Stimulated activated naive CD8-positive, alpha-beta T cell treated with anti-CD3 and anti-CD28 coated beads, Interleukin-15, amount 100 ng/mL, for 72 hours (primary cell): ENCODE measurements around the gene TGFBR3L.

Experiments
- ATAC-seq: fragments of 150-1000 bp; cut with Tn5 transposase; 2 replicates; pipeline ENCODE4 v1.10.0; 2021; ENCODE audit warnings: mild to moderate bottlenecking, moderate library complexity
- DNase-seq, 2 donors: peaks; one replicate each; pipeline ENCODE4 v3.0.0; 2021 to 2022
- H3K27ac Mint-ChIP-seq, 2 donors: one replicate each; pipeline ENCODE4 v1.8.0; 2022; ENCODE audit warnings: mild to moderate bottlenecking in 2 of 2, mixed read lengths in 2 of 2, moderate library complexity in 2 of 2
- H3K27me3 Mint-ChIP-seq: one replicate; pipeline ENCODE4 v1.8.0; 2022; ENCODE audit warnings: mixed read lengths
- H3K4me1 Mint-ChIP-seq: one replicate; pipeline ENCODE4 v1.8.0; 2022; ENCODE audit warnings: mild to moderate bottlenecking, mixed read lengths
- H3K4me3 Mint-ChIP-seq, 2 donors: one replicate each; pipeline ENCODE4 v1.8.0; 2022; ENCODE audit warnings: mild to moderate bottlenecking in 2 of 2, mixed read lengths in 2 of 2, moderate library complexity in 1 of 2
- H3K9me3 Mint-ChIP-seq, 2 donors: one replicate each; pipeline ENCODE4 v1.8.0; 2022; ENCODE audit warnings: mixed read lengths in 2 of 2

TGFBR3L gene

GRCh38 chr19:7914598-7915045 is at the start of gene TGFBR3L:
Gene TGFBR3L (plus strand): TSS chr19:7914830.
- DNase-seq: no peak
- Mint-ChIP-seq H3K4me1 (peaks cover 40% of the 10 kb centered on the region), H3K27me3 (peaks cover 48% of the 10 kb centered on the region), H3K27ac (no peak within 1 kb of the TSS), H3K4me3 (peak within 1 kb of the TSS; percentile 68 to 77), H3K9me3 (no peaks in the 10 kb centered on the region)
- ATAC-seq: no peak

DNA sequence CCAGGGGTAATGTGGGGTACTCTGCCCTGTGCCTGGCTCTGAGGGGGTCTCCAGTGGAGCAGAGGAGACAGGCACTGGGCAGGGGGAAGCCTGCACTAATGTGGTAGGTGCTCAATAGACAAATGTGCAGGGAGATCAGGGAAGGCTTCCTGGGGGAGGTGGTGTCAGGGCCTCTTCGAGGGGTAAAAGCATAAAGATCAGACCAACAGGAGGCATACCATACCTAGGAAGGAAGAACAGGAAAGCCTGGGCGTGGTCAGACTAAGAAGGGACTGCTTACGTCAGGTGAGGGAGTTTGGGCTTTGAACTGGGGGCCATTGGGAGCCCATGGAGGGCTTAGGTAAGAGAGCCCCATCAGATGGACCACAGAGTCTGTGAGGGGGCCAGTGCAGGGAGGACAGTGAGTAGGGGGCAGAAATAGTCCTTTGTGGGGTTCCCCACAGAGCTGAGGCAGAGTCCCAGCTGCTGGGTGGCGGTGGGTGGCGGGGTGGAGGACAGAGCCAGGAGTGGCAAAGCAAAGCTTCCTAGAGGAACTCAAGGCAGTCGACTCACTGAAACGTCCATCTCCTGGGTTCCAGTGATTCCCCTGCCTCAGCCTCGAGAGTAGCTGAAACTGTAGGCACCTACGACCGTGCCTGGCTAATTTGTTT is 49.2 kb upstream of the TGFBR3L start:
- Mint-ChIP-seq H3K27ac (peak overlapping the region in 1 of 2 donors; percentile 83), H3K4me1 (peaks cover 60% of the 10 kb centered on the region), H3K9me3 (no peaks in the 10 kb centered on the region), H3K27me3 (peaks cover 67% of the 10 kb centered on the region), H3K4me3 (peak overlapping the region in 1 of 2 donors; percentile 14)
- DNase-seq (no peak), ATAC-seq (no peak)

- Mint-ChIP-seq H3K9me3 (no peaks in the 10 kb centered on the region), H3K4me3 (no peak overlapping the region), H3K4me1 (peaks cover 64% of the 10 kb centered on the region), H3K27me3 (peaks cover 63% of the 10 kb centered on the region), H3K27ac (no peak overlapping the region)
- ATAC-seq (no peak), DNase-seq (no peak)
Measured at GRCh38 chr19:7866399-7867091, 48.1 kb upstream of the TGFBR3L start.

GRCh38 chr19:7867092-7867844 is 47.4 kb upstream of the TGFBR3L start:
- no peak for ATAC-seq
- Mint-ChIP-seq H3K4me3 (no peak overlapping the region), H3K4me1 (peaks cover 64% of the 10 kb centered on the region), H3K27ac (peak overlapping the region in 1 of 2 donors; percentile 37), H3K27me3 (peaks cover 63% of the 10 kb centered on the region), H3K9me3 (no peaks in the 10 kb centered on the region)
- DNase-seq: no peak

DNA sequence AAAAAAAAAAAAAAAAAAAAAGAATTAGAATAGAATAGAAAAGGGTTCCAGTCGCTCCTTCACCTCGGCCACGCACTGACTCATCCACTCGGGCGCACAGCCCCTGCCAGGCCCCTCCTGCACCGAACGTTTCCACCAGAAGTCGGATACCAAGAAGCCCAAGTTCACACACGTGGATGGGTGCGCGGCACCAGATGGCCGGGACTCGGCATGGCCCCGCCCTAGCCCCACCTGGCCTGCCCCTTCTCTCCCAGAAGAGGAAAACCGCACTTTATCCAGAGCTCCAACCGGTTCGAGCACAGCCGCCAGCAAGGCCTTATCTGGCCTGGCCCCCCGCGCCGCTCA is 46.3 kb upstream of the TGFBR3L start:
- peak overlapping the region in 1 of 2 donors; percentile 82 for H3K27ac Mint-ChIP-seq
- peaks cover 69% of the 10 kb centered on the region for H3K4me1 Mint-ChIP-seq
- no peak for DNase-seq

GRCh38 chr19:7868671-7869452 is 45.8 kb upstream of the TGFBR3L start:
- Mint-ChIP-seq H3K27me3 (peaks cover 67% of the 10 kb centered on the region), H3K4me1 (peaks cover 72% of the 10 kb centered on the region), H3K9me3 (no peaks in the 10 kb centered on the region), H3K27ac (peak overlapping the region in 1 of 2 donors; percentile 82), H3K4me3 (peak overlapping the region; percentile 86 to 92)
- DNase-seq: peak; percentile 88 to 93
- ATAC-seq: peak; percentile 87

More for the DNA sequence above, 46.3 kb upstream of the TGFBR3L start:
- no peak for ATAC-seq
- H3K4me3 Mint-ChIP-seq: peak overlapping the region; percentile 86 to 92
- peaks cover 67% of the 10 kb centered on the region for H3K27me3 Mint-ChIP-seq
- H3K9me3 Mint-ChIP-seq: no peaks in the 10 kb centered on the region

GRCh38 chr19:7869453-7869909 is 45.1 kb upstream of the TGFBR3L start:
- Mint-ChIP-seq H3K4me1 (peaks cover 69% of the 10 kb centered on the region), H3K9me3 (no peaks in the 10 kb centered on the region), H3K4me3 (peak overlapping the region; percentile 83 to 92), H3K27me3 (peaks cover 65% of the 10 kb centered on the region), H3K27ac (no peak overlapping the region)
- DNase-seq (peak; percentile 83 to 91), ATAC-seq (peak; percentile 68)

GRCh38 chr19:7869910-7870511 is 44.6 kb upstream of the TGFBR3L start:
- peaks cover 65% of the 10 kb centered on the region for H3K27me3 Mint-ChIP-seq
- ATAC-seq: no peak
- DNase-seq: peak; percentile 47 to 64
- no peaks in the 10 kb centered on the region for H3K9me3 Mint-ChIP-seq
- peak overlapping the region; percentile 69 to 77 for H3K4me3 Mint-ChIP-seq
- peaks cover 68% of the 10 kb centered on the region for H3K4me1 Mint-ChIP-seq
- H3K27ac Mint-ChIP-seq: no peak overlapping the region

DNA sequence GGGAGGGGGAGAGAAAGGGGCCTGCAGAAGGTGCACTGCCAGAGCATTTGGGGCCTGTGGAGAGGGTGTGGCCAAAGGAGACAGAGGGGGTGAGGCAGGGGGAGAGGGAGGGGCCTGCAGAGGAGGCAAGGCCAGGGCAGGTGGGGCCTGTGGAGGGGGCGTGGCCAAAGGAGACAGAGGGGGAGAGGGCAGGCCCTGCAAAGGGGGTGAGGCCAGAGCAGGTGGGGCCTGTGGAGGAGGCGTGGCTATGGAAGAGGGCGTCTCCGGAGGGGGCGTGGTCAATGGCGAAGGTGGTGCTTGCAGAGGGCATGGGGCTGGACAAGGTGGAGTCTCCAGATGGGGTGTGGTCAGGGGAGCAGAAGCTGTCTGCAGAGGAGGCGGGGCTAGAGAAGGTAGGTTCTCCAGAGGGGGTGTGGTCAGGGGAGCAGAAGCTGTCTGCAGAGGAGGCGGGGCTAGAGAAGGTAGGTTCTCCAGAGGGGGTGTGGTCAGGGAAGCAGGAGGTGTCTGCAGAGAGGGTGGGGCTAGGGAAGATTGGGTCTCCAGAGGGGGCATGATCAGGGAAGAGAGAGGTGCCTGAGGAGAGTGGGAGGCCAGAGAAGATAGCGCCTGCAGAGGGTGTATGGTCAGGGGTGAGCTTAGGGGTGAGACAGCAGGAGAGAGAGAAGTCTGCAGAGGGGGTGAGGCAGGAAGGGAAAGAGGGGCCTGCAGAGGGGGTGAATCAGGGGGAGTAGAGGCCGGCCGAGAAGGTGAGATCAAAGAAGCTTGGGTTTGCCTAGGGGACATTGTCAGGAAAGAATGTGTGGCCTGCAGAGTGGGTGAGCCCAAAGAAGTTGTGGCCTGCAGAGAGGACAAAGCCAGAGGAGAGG is 43.8 kb upstream of the TGFBR3L start:
- Mint-ChIP-seq H3K9me3 (no peaks in the 10 kb centered on the region), H3K4me1 (peaks cover 61% of the 10 kb centered on the region), H3K27ac (peak overlapping the region in 1 of 2 donors; percentile 72), H3K27me3 (peaks cover 65% of the 10 kb centered on the region), H3K4me3 (peak overlapping the region; percentile 65 to 77)
- ATAC-seq (no peak), DNase-seq (peak; percentile 71 to 76)

- Mint-ChIP-seq H3K4me1 (peaks cover 61% of the 10 kb centered on the region), H3K27ac (peak overlapping the region in 1 of 2 donors; percentile 72)
Measured at GRCh38 chr19:7871437-7872305, 43.0 kb upstream of the TGFBR3L start.

GRCh38 chr19:7872306-7873204 is 42.1 kb upstream of the TGFBR3L start:
- no peak for DNase-seq
- Mint-ChIP-seq H3K4me1 (peaks cover 61% of the 10 kb centered on the region), H3K27ac (no peak overlapping the region), H3K4me3 (peak overlapping the region; percentile 65 to 69), H3K9me3 (no peaks in the 10 kb centered on the region), H3K27me3 (peaks cover 51% of the 10 kb centered on the region)
- ATAC-seq: no peak

More at GRCh38 chr19:7871437-7872305, 43.0 kb upstream of the TGFBR3L start:
- no peaks in the 10 kb centered on the region for H3K9me3 Mint-ChIP-seq
- DNase-seq: peak; percentile 86 to 89
- H3K27me3 Mint-ChIP-seq: peaks cover 60% of the 10 kb centered on the region
- ATAC-seq: peak; percentile 4
- peak overlapping the region; percentile 65 to 69 for H3K4me3 Mint-ChIP-seq

DNA sequence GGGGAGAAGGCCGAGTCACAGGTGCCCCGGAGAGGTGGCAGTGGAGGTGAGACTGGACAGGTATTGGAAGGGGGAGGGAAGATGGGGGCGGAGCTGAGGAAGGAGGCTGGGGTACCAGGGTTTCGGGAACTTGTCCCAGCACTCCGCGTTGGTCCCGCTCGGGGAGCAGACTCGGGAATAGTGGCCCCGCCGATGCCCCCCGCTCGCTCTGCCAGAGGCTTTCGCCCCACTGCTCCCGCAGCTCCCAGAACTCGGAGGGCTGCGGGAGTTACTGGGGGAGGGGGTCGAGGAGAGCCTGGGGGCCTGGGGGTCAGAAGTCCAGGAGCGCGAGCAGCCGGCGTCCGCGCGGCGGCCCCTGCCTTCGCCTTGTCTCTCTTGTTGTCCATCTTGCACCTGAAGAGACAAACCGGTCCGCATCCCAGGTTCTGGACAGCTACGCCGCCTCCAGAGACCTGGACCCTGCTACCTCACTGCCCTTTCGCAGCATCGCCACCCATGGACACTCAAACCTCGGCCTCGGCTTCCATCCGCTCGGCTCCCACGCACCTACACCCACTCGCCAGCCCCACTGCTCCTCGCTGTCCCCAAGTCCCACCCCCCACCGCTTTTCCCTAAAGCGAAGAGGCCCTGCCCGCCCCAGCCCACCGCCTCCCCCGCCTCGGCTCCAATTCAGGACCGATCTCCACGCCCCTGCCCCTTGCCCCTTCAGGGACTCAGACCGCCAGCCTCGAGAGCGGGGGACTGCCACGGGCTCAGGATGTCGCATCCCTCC is 41.1 kb upstream of the TGFBR3L start:
- no peak for ATAC-seq
- no peak for DNase-seq
- H3K4me3 Mint-ChIP-seq: peak overlapping the region; percentile 77 to 79
- H3K4me1 Mint-ChIP-seq: peaks cover 54% of the 10 kb centered on the region
- peaks cover 47% of the 10 kb centered on the region for H3K27me3 Mint-ChIP-seq
- no peaks in the 10 kb centered on the region for H3K9me3 Mint-ChIP-seq
- no peak overlapping the region for H3K27ac Mint-ChIP-seq
